ENCODE data around the gene PTPRM.
A peak's percentile ranks its signal among the peaks of the same experiment; 100 is the strongest.

PTPRM gene

GRCh38 chr18:8307960-8308359 lies 740.8 kb downstream of the PTPRM start:
- no peak for DNase-seq

- DNase-seq, result no peak
These were observed 745.9 kb downstream of the PTPRM start for GRCh38 chr18:8313043-8313442.

GRCh38 chr18:8314124-8314523 lies 747.0 kb downstream of the PTPRM start:
- no peak for DNase-seq

- DNase-seq, result no peak
These were observed 752.8 kb downstream of the PTPRM start for GRCh38 chr18:8319798-8320489.

- no peak for DNase-seq
These were observed 755.4 kb downstream of the PTPRM start for GRCh38 chr18:8322486-8322885.

- DNase-seq, result no peak
These were observed 757.4 kb downstream of the PTPRM start for GRCh38 chr18:8324343-8325065.

- no peak for DNase-seq
These were observed 759.8 kb downstream of the PTPRM start for GRCh38 chr18:8326763-8327394.

- DNase-seq, result no peak
These were observed 761.0 kb downstream of the PTPRM start for GRCh38 chr18:8328126-8328525.

GRCh38 chr18:8329186-8329771 lies 762.2 kb downstream of the PTPRM start:
- DNase-seq, result no peak

GRCh38 chr18:8330575-8330974 lies 763.5 kb downstream of the PTPRM start:
- DNase-seq, result no peak

- DNase-seq, result no peak
These were observed 765.2 kb downstream of the PTPRM start for GRCh38 chr18:8332286-8332685.

- DNase-seq, result no peak
These were observed 766.8 kb downstream of the PTPRM start for GRCh38 chr18:8333961-8334360.

- DNase-seq, result no peak
These were observed 770.1 kb downstream of the PTPRM start for GRCh38 chr18:8337211-8337610.

- DNase-seq, result no peak
These were observed 772.1 kb downstream of the PTPRM start for GRCh38 chr18:8339210-8339609.

GRCh38 chr18:8339952-8340351 lies 772.8 kb downstream of the PTPRM start:
- no peak for DNase-seq

- DNase-seq, result no peak
These were observed 774.5 kb downstream of the PTPRM start for GRCh38 chr18:8341481-8342230.

GRCh38 chr18:8348051-8348720 lies 781.1 kb downstream of the PTPRM start:
- DNase-seq, result peak; percentile 90

- no peak for DNase-seq
These were observed 782.6 kb downstream of the PTPRM start for GRCh38 chr18:8349608-8350323.

GRCh38 chr18:8350628-8351027 lies 783.5 kb downstream of the PTPRM start:
- DNase-seq, result no peak

GRCh38 chr18:8351161-8351560 lies 784.0 kb downstream of the PTPRM start:
- DNase-seq, result no peak

- no peak for DNase-seq
These were observed 787.2 kb downstream of the PTPRM start for GRCh38 chr18:8354304-8354703.

- no peak for DNase-seq
These were observed 788.9 kb downstream of the PTPRM start for GRCh38 chr18:8356001-8356400.
